PC-3 (cell line): Measurements from ENCODE around the gene UBC. TPM values are rescaled to one million over a fixed set of nuclear protein-coding genes. Genes with fewer than 3 reads are reported as not detected.

Experiments used
- ATAC-seq: fragments of 200-7000 bp; cut with Tn5 transposase; 2 replicates; pipeline ENCODE4 v1.9.1; 2020; ENCODE audit warnings: mild to moderate bottlenecking, moderate library complexity
- BruUV-seq: library from RNA; stranded (reverse); fragments of 400-500 nt; replicated peaks from 2 replicates; lab custom pipeline; 2021; lab: Mats Ljungman, UMichigan
- CTCF ChIA-PET: fragments of 300-600 bp; sonication (Branson Sonifier 250); formaldehyde crosslinking; loops from one replicate; lab custom pipeline; 2022; ENCODE audit warnings: antibody characterized with exemption; lab: Charles Lee
- POLR2A ChIA-PET: fragments of 300-600 bp; sonication (Branson Sonifier 250); formaldehyde crosslinking; loops from one replicate; lab custom pipeline; 2022; ENCODE audit warnings: antibody characterized with exemption; ENCODE audit not compliant: unreplicated experiment; lab: Charles Lee
- DNase-seq: peaks from one replicate; pipeline ENCODE4 v3.0.0-alpha.2; 2015
- H2AFZ ChIP-seq: fragments of 300-600 bp; sonication (generic); 2 replicates; pipeline ENCODE4 v1.6.0; 2016; ENCODE audit warnings: antibody characterized with exemption, low read length
- H3F3A ChIP-seq: fragments of 300-600 bp; sonication (generic); one replicate; pipeline ENCODE4 v1.6.0; 2017; ENCODE audit warnings: antibody characterized with exemption, low read length, control low read depth, mild to moderate bottlenecking; ENCODE audit not compliant: unreplicated experiment
- H3K27ac ChIP-seq: fragments of 300-600 bp; sonication (generic); 2 replicates; pipeline ENCODE4 v1.5.1; 2016; ENCODE audit warnings: mild to moderate bottlenecking, low read length
- H3K27me3 ChIP-seq: fragments of 300-600 bp; sonication (generic); 2 replicates; pipeline ENCODE4 v1.6.1; 2016; ENCODE audit warnings: low read length, mixed read lengths
- H3K36me3 ChIP-seq: fragments of 300-600 bp; sonication (generic); 2 replicates; pipeline ENCODE4 v1.6.1; 2016; ENCODE audit warnings: low read depth, mixed run types, low read length, mixed read lengths
- H3K4me1 ChIP-seq: fragments of 300-600 bp; sonication (generic); 2 replicates; pipeline ENCODE4 v1.5.1; 2016; ENCODE audit warnings: low read length; ENCODE audit not compliant: insufficient read depth
- H3K4me2 ChIP-seq: fragments of 300-600 bp; sonication (generic); 2 replicates; pipeline ENCODE4 v1.6.0; 2016; ENCODE audit warnings: low read length
- H3K4me3 ChIP-seq: fragments of 300-600 bp; sonication (generic); 2 replicates; pipeline ENCODE4 v1.5.1; 2016; ENCODE audit warnings: mild to moderate bottlenecking, low read length, mixed read lengths
- H3K79me2 ChIP-seq: fragments of 300-600 bp; sonication (generic); 2 replicates; pipeline ENCODE4 v1.6.1; 2017; ENCODE audit warnings: low read length, mixed read lengths
- H3K9ac ChIP-seq: fragments of 300-600 bp; sonication (generic); 2 replicates; pipeline ENCODE4 v1.6.0; 2016; ENCODE audit warnings: mild to moderate bottlenecking, low read length
- H3K9me2 ChIP-seq: fragments of 300-600 bp; sonication (generic); replicated peaks from 2 replicates; pipeline ENCODE4 v1.6.1; 2016; ENCODE audit warnings: mixed run types, low read length, mixed read lengths
- H3K9me3 ChIP-seq: fragments of 300-600 bp; sonication (generic); 2 replicates; pipeline ENCODE4 v1.6.1; 2016; ENCODE audit warnings: low read length, mixed read lengths
- H4K20me1 ChIP-seq: fragments of 300-600 bp; sonication (generic); 2 replicates; pipeline ENCODE4 v1.6.1; 2016; ENCODE audit warnings: low read length, mixed read lengths
- CTCF ChIP-seq: fragments of 300-600 bp; sonication (generic); conservative IDR thresholded peaks from 2 replicates; pipeline ENCODE4 v1.5.1; 2017; ENCODE audit warnings: antibody characterized with exemption, low read depth, mild to moderate bottlenecking, low read length
- EZH2 ChIP-seq: fragments of 300-600 bp; sonication (generic); IDR thresholded peaks from one replicate; pipeline ENCODE4 v1.6.1; 2017; ENCODE audit warnings: antibody characterized with exemption, mild to moderate bottlenecking, low read length; ENCODE audit not compliant: unreplicated experiment
- EZH2phosphoT487 ChIP-seq: fragments of 300-600 bp; sonication (generic); IDR thresholded peaks from 2 replicates; pipeline ENCODE4 v1.6.1; 2018; ENCODE audit warnings: mild to moderate bottlenecking, antibody characterized with exemption, low read length, borderline replicate concordance
- intact Hi-C: fragments of 100-400 bp; cut with micrococcal nuclease; formaldehyde crosslinking; loops from 2 replicates; pipeline ENCODE4 v1.9.0; 2023
- total RNA-seq: library from RNA; depleted of rRNA; stranded (reverse); fragments of >200 nt; gene quantifications from 2 replicates; pipeline ENCODE4 v1.2.3, GENCODE V29; 2014

UBC gene
- total RNA-seq, 1 experiment from 2014 or later = 1,587 TPM

GRCh38 chr12:124947561-124948398 is 33.3 kb upstream of the UBC start:
- Histone ChIP-seq H2AFZ (no peak overlapping the region), H3K27me3 (no peaks in the 10 kb centered on the region), H3K4me3 (no peak overlapping the region), H3K4me2 (no peak overlapping the region), H3K9me3 (no peaks in the 10 kb centered on the region), H3F3A (no peaks in the 10 kb centered on the region), H3K4me1 (no peaks in the 10 kb centered on the region), H3K79me2 (no peaks in the 10 kb centered on the region), H3K36me3 (peaks cover 37% of the 10 kb centered on the region), H3K9ac (no peak overlapping the region), H4K20me1 (no peaks in the 10 kb centered on the region), H3K27ac (no peak overlapping the region), H3K9me2 (no peaks in the 10 kb centered on the region)
- POLR2A ChIA-PET = no interaction called here
- intact Hi-C loops = no loop called here
- CTCF ChIA-PET = no interaction called here
- BruUV-seq = no TSS peak
- ATAC-seq = no peak
- no peak for TF ChIP-seq EZH2
- TF ChIP-seq CTCF = no peak
- TF ChIP-seq EZH2phosphoT487 = no peak
- DNase-seq = no peak

GRCh38 chr12:124947013-124947412 is 32.6 kb upstream of the UBC start:
- no TSS peak for BruUV-seq
- ATAC-seq = no peak
- Histone ChIP-seq H3K4me2 (no peak overlapping the region), H3K27ac (no peak overlapping the region), H3K9me3 (no peaks in the 10 kb centered on the region), H4K20me1 (no peaks in the 10 kb centered on the region), H3K4me3 (no peak overlapping the region), H3K79me2 (no peaks in the 10 kb centered on the region), H3F3A (no peaks in the 10 kb centered on the region), H3K36me3 (peaks cover 35% of the 10 kb centered on the region), H3K4me1 (no peaks in the 10 kb centered on the region), H2AFZ (no peak overlapping the region), H3K27me3 (no peaks in the 10 kb centered on the region), H3K9ac (no peak overlapping the region), H3K9me2 (no peaks in the 10 kb centered on the region)
- intact Hi-C loops = no loop called here
- no peak for TF ChIP-seq EZH2phosphoT487
- TF ChIP-seq EZH2 = no peak
- TF ChIP-seq CTCF = no peak
- DNase-seq = no peak
- CTCF ChIA-PET = no interaction called here
- POLR2A ChIA-PET = no interaction called here

GRCh38 chr12:124946447-124946793 is 32.0 kb upstream of the UBC start:
- peaks cover 35% of the 10 kb centered on the region for H3K36me3 ChIP-seq
- H3K27me3 ChIP-seq = no peaks in the 10 kb centered on the region
- no peak for TF ChIP-seq EZH2phosphoT487
- no peak for TF ChIP-seq CTCF
- no peak for TF ChIP-seq EZH2
- H3F3A ChIP-seq = no peaks in the 10 kb centered on the region
- H3K79me2 ChIP-seq = no peaks in the 10 kb centered on the region
- H3K4me3 ChIP-seq = no peak overlapping the region
- H3K4me2 ChIP-seq = no peak overlapping the region
- BruUV-seq = no TSS peak
- intact Hi-C loops = no loop called here
- no peaks in the 10 kb centered on the region for H3K4me1 ChIP-seq
- H3K9me3 ChIP-seq = no peaks in the 10 kb centered on the region
- H3K9ac ChIP-seq = no peak overlapping the region
- H3K27ac ChIP-seq = no peak overlapping the region
- H3K9me2 ChIP-seq = no peaks in the 10 kb centered on the region
- no peak overlapping the region for H2AFZ ChIP-seq
- DNase-seq (no peak), ATAC-seq (no peak)
- CTCF ChIA-PET = interaction anchor here (0.5 kb wide), 1 partner anchor 259 kb away, joined by 3 read pairs; no protein-coding TSS in a partner anchor
- no peaks in the 10 kb centered on the region for H4K20me1 ChIP-seq
- POLR2A ChIA-PET = no interaction called here
